Measurements from ENCODE around the gene CEMIP2.

The CEMIP2 gene

DNA sequence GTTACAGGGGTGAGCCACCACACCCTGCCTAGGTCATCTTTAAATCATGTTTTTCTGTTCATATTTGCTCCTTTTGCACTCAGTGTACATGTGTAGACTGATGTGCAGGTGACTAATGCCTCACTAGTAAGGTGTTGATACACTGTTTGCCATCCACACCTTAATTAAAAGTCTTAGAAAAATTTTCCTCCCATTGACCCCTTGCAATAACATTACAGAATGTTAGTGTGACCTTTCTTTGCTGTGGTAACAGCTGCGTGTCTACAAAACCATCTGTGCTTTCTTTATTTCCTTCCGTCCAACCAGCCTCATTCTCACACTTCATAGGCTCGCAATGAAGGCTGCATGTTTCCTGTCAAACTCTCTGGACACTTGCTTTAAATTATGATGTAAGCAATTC lies 6.6 kb upstream of the CEMIP2 start:
- H3K4me3 ChIP-seq (replicated peaks; ENCODE audit: low read depth, low read length) = no peak overlapping the region
- TF ChIP-seq, protein P1, sequence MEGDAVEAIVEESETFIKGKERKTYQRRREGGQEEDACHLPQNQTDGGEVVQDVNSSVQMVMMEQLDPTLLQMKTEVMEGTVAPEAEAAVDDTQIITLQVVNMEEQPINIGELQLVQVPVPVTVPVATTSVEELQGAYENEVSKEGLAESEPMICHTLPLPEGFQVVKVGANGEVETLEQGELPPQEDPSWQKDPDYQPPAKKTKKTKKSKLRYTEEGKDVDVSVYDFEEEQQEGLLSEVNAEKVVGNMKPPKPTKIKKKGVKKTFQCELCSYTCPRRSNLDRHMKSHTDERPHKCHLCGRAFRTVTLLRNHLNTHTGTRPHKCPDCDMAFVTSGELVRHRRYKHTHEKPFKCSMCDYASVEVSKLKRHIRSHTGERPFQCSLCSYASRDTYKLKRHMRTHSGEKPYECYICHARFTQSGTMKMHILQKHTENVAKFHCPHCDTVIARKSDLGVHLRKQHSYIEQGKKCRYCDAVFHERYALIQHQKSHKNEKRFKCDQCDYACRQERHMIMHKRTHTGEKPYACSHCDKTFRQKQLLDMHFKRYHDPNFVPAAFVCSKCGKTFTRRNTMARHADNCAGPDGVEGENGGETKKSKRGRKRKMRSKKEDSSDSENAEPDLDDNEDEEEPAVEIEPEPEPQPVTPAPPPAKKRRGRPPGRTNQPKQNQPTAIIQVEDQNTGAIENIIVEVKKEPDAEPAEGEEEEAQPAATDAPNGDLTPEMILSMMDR (IDR thresholded peaks at IDR 0.05; ENCODE audit: low read depth, low read length, missing control alignments) = no peak
- no peak for DNase-seq (ENCODE audit: extremely low read depth, low read depth)

DNA sequence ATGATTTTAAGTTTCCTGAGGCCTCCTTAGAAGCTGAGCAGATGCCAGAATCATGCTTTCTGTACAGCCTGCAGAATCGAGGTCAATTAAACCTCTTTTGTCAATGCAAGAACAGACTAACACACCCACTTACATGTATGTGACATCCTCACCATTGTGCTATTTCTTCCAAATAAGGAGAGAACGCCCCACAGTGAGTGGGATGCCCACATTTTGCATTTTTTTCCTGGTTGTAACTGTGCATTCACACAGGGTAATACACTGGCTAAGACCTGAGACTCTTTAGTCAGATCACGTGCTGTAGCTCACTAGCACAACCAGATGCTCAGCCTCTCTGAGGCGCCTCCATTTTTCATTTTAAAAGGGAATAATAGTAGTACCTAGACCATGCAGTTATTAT lies 4.4 kb upstream of the CEMIP2 start:
- DNase-seq (ENCODE audit: extremely low read depth, low read depth) = no peak
- no peak overlapping the region for H3K4me3 ChIP-seq (replicated peaks; ENCODE audit: low read depth, low read length)
- TF ChIP-seq, protein P1 (IDR thresholded peaks at IDR 0.05; ENCODE audit: low read depth, low read length, missing control alignments) = no peak

DNA sequence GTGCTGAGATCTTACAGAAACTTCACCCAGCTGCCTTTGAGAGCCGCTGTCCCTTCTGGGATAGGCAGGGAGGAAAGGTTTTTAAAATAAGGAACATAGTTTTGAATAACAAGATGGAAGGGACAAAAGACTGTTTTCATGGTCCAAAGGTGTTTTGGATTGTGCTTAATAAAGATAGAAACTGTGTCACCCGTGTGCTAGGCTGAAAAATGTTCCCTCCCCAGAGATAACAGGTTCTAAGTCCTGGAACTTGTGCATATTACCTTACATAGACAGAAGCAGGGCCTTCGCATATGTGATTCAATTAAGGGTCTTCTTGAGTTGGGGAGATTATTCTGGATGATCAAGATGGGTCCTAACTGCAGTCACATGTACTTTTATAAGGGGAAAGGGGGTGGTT lies 1.9 kb upstream of the CEMIP2 start:
- TF ChIP-seq, protein P1 (IDR thresholded peaks at IDR 0.05; ENCODE audit: low read depth, low read length, missing control alignments) = no peak
- no peak overlapping the region for H3K4me3 ChIP-seq (replicated peaks; ENCODE audit: low read depth, low read length)
- DNase-seq (ENCODE audit: extremely low read depth, low read depth) = no peak

DNA sequence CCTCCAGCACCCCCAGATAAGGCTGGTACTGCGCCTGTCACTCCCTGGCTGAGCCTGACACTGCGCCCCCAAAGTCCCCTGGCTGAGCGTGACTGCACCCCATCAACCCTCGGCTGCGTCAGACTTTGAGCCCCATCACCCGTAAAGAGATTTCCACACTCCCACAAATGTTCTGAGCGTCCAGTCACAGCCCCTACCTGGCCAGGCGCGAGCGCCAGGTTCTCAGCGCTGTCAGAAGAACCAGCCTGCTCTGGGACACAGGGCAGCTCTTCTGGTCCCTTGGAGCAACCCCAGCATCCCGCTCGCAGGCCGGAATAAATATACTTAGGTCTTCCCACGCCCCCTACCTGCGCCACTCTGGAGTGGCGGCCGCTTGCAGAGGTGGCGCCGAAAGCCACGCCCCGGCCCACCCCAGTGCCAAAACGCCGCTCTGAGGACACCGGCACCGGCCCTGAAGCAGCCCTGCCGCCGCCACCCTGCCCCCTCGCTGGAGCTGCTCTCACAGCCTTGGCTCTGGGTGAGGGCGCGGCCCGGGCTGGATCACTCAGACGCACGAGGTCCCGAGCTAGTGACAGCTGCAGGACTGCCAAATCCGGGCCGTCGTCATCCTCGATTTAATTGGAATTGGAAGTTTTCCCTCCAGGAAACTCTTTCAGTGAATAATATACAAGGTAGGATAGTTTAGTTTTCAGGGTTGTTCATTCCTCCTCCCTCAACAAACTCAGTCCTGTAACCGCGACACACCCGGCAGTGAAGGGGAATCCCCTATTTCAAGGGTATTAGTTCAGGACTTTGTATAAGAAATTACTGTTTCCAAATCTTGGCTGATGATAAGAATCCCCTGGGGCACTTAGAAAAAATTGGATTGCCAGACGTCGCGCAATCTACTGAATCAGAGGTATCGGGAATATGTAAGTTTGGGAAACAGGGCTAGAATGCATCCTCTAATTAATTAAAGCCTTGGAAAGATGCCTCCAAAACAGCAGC lies 1.2 kb upstream of the CEMIP2 start:
- TF ChIP-seq, protein P1 (IDR thresholded peaks at IDR 0.05; ENCODE audit: low read depth, low read length, missing control alignments) = no peak
- no peak for DNase-seq (ENCODE audit: extremely low read depth, low read depth)
- H3K4me3 ChIP-seq (replicated peaks; ENCODE audit: low read depth, low read length) = peak overlapping the region; percentile 57

DNA sequence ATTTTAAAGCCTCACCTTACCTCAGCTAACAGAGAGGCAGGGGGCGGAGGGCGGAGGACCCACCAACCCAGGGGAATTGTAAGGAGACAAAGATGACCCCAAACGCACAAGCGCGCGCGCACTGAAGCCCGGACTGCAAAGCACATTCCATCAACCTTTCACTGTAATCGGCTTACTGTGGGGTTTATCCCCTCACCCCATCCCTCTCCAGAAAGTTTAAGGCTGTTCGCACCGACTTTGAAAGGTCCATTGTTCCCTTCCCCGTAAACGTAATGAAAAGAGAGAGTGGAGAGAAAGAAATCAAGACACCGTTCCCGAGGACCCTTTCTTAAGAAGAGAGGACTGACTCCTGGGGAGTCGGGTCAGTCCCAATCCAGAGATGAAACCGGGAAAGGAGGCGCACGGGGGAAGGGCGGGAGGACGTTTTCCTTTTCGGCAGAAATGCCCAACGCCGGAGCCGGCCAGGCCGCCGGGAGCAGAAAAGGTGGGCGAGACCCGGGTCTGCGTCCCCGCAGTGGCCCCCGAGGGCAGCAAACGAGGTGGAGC lies 464 bp downstream of the CEMIP2 start:
- no peak for DNase-seq (ENCODE audit: extremely low read depth, low read depth)
- peak overlapping the region; percentile 92 for H3K4me3 ChIP-seq (replicated peaks; ENCODE audit: low read depth, low read length)

DNA sequence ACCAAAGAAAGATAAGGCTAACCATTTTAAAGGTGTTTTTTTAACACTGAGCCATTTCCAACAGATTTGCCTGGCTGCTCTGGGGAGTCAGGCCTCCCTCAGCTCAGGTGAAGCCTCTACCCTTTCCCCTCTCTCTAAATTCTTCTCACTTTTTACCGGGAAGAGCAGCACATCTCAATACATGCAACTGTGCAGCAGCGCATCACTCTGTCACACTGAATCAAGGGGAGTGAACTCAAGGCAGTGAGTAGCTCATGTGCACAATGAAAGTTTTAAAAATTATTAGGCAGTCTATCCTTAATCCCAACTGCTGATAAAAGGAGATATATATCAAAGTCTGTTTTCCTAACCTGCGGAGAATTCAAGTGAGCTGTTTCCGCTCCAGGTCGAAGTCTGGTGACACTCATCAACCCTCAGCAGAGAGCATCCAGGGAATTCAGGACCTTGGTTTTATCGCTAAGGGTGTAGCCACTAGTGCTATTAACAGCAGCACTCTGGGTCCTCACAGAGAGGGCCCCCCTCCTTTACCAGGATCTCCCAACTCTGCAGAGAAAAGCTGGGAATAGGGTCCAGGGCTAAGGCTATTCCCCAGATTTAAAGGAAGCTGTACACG lies 1.0 kb downstream of the CEMIP2 start:
- TF ChIP-seq, protein P1 (IDR thresholded peaks at IDR 0.05; ENCODE audit: low read depth, low read length, missing control alignments) = no peak
- no peak for DNase-seq (ENCODE audit: extremely low read depth, low read depth)
- H3K4me3 ChIP-seq (replicated peaks; ENCODE audit: low read depth, low read length) = peak overlapping the region; percentile 92

More for the DNA sequence above, 464 bp downstream of the CEMIP2 start:
- TF ChIP-seq, protein P1 (IDR thresholded peaks at IDR 0.05; ENCODE audit: low read depth, low read length, missing control alignments) = no peak
